ENCODE measurements around the gene SERPINA12. TPM values are rescaled to one million over a fixed set of nuclear protein-coding genes. Genes with fewer than 3 reads are reported as not detected.

Gene SERPINA12
- total and polyA plus RNA-seq, 10 of the 15 experiments (the other 5 are each of a cell fraction or from before 2014, with no cell fraction given) = not detected

GRCh38 chr14:94547151-94547680 lies 37.9 kb upstream of the SERPINA12 start:
- FAIRE-seq (no peak), DNase-seq (ENCODE audit: low read depth, low spot score) (no peak), ATAC-seq (no peak)
- Histone ChIP-seq H2AFZ (ENCODE audit: control insufficient read depth, low read depth, low read length) (no peak overlapping the region), H3K4me3 (no peak overlapping the region), H3K79me2 (ENCODE audit: control insufficient read depth, insufficient read depth, low read length) (no peaks in the 10 kb centered on the region), H3K9me3 (replicated peaks; ENCODE audit: control insufficient read depth, insufficient read depth, low read length) (no peaks in the 10 kb centered on the region; the same call in 2 of the 3 replicates), H3K4me2 (ENCODE audit: control insufficient read depth, insufficient read depth) (no peak overlapping the region), H3K27me3 (replicated peaks in 1 of 2; ENCODE audit: control insufficient read depth in 2 of 2, insufficient read depth in 2 of 2, low read length in 1 of 2) (peaks cover 0 to 8% of the 10 kb centered on the region in 2 experiments; a peak in 2 of 4 replicates), H3K27ac (ENCODE audit: control insufficient read depth, insufficient read depth) (no peak overlapping the region), H3K4me1 (ENCODE audit: control insufficient read depth, insufficient read depth, low read length) (no peaks in the 10 kb centered on the region), H4K20me1 (ENCODE audit: control insufficient read depth, insufficient read depth) (no peaks in the 10 kb centered on the region), H3K36me3 (ENCODE audit: control insufficient read depth in 2 of 2, insufficient read depth in 2 of 2, low read length in 1 of 2) (no peaks in the 10 kb centered on the region), H3K9ac (ENCODE audit: control insufficient read depth, insufficient read depth, low read length) (no peak overlapping the region)
- intact Hi-C loops (cut with micrococcal nuclease; ENCODE audit: unreplicated experiment) (no loop called here), in situ Hi-C loops (cut with MboI) (loop anchor here (5.0 kb wide), 1 partner anchor 115 kb away; no protein-coding TSS in a partner anchor)
- SMC1A ChIA-PET (ENCODE audit: uncharacterized antibody, unreplicated experiment) = no interaction called here
- BruUV-seq (replicated peaks) = no TSS peak
- RAD21 ChIA-PET (ENCODE audit: unreplicated experiment) = no interaction called here
- CTCF ChIA-PET = no interaction called here
- 53% methylated on average over 8 of the region's 8 CpGs for WGBS (ENCODE audit: insufficient coverage, insufficient replicate concordance, low lambda C conversion rate, missing lambda C conversion rate)
- POLR2A ChIA-PET = no interaction called here
- TF ChIP-seq PBX3 (IDR thresholded peaks at IDR 0.05; ENCODE audit: insufficient replicate concordance, low read depth, low read length) (no peak), SREBF2 (IDR thresholded peaks at IDR 0.05; ENCODE audit: low read length) (no peak), MYC (IDR thresholded peaks at IDR 0.05; ENCODE audit: insufficient read depth, insufficient read length, insufficient replicate concordance, low read length, severe bottlenecking) (no peak), LARP7 (IDR thresholded peaks at IDR 0.05) (no peak), HSF1 (IDR thresholded peaks at IDR 0.05; ENCODE audit: low read depth, low read length) (no peak), ATF2 (IDR thresholded peaks at IDR 0.05; ENCODE audit: low read length) (no peak), SUZ12 (IDR thresholded peaks at IDR 0.05; ENCODE audit: unreplicated experiment) (no peak), ZBTB11 (CRISPR knock-in tag; IDR thresholded peaks at IDR 0.05) (no peak), ZBED1 (IDR thresholded peaks at IDR 0.05; ENCODE audit: borderline replicate concordance) (no peak), TCF12 (IDR thresholded peaks at IDR 0.05; ENCODE audit: low read depth, low read length) (no peak), POLR2AphosphoS5 (IDR thresholded peaks at IDR 0.05; ENCODE audit: low read length) (no peak), TCF3 (IDR thresholded peaks at IDR 0.05; ENCODE audit: borderline replicate concordance, insufficient read depth, low read depth, low read length) (no peak), PML (IDR thresholded peaks at IDR 0.05; ENCODE audit: low read length) (no peak), POLR2AphosphoS2 (IDR thresholded peaks at IDR 0.05; ENCODE audit: low read depth, low read length) (no peak), IKZF1 (conservative IDR thresholded peaks at IDR 0.05) (no peak), BMI1 (IDR thresholded peaks at IDR 0.05; ENCODE audit: borderline replicate concordance) (no peak), MEF2A (IDR thresholded peaks at IDR 0.05; ENCODE audit: insufficient read depth, low read depth, low read length) (no peak), JUNB (IDR thresholded peaks at IDR 0.05) (no peak)

Measured in GM12878 (cell line).